Neuron (in vitro differentiated cells): Measurements from ENCODE around the gene TNIK.

ENCODE experiments used
- H2AFZ ChIP-seq: one replicate; pipeline ENCODE4 v1.6.1; 2013; ENCODE audit warnings: low read depth, mild to moderate bottlenecking, inconsistent platforms, low read length, moderate library complexity
- H3K27me3 ChIP-seq: one replicate; pipeline ENCODE4 v1.6.1; 2013; ENCODE audit warnings: low read length; ENCODE audit not compliant: insufficient read depth
- H3K36me3 ChIP-seq: one replicate; pipeline ENCODE4 v1.6.1; 2013; ENCODE audit warnings: low read length; ENCODE audit not compliant: insufficient read depth
- H3K4me1 ChIP-seq: one replicate; pipeline ENCODE4 v1.6.1; 2013; ENCODE audit warnings: low read length; ENCODE audit not compliant: insufficient read depth
- H3K4me3 ChIP-seq: 2 replicates; pipeline ENCODE4 v1.5.1; 2013; ENCODE audit warnings: mild to moderate bottlenecking, low read length, moderate library complexity
- H3K9me3 ChIP-seq: one replicate; pipeline ENCODE4 v1.6.1; 2013; ENCODE audit warnings: low read length

TNIK gene

GRCh38 chr3:171058058-171058457 lies 402.1 kb downstream of the TNIK start:
- peaks cover 7% of the 10 kb centered on the region for H3K4me1 ChIP-seq
- H2AFZ ChIP-seq: no peak overlapping the region
- H3K9me3 ChIP-seq: no peaks in the 10 kb centered on the region
- no peak overlapping the region for H3K4me3 ChIP-seq
- H3K36me3 ChIP-seq: no peaks in the 10 kb centered on the region
- H3K27me3 ChIP-seq: no peaks in the 10 kb centered on the region

GRCh38 chr3:171057072-171057471 lies 403.1 kb downstream of the TNIK start:
- Histone ChIP-seq H3K36me3 (no peaks in the 10 kb centered on the region), H2AFZ (no peak overlapping the region), H3K4me1 (no peaks in the 10 kb centered on the region), H3K27me3 (no peaks in the 10 kb centered on the region), H3K4me3 (no peak overlapping the region), H3K9me3 (no peaks in the 10 kb centered on the region)

- H3K4me1 ChIP-seq: no peaks in the 10 kb centered on the region
- no peaks in the 10 kb centered on the region for H3K36me3 ChIP-seq
- H2AFZ ChIP-seq: no peak overlapping the region
- no peak overlapping the region for H3K4me3 ChIP-seq
- H3K9me3 ChIP-seq: no peaks in the 10 kb centered on the region
- H3K27me3 ChIP-seq: no peaks in the 10 kb centered on the region
Measured at GRCh38 chr3:171056528-171056927, 403.7 kb downstream of the TNIK start.

- no peak overlapping the region for H3K4me3 ChIP-seq
- H3K36me3 ChIP-seq: no peaks in the 10 kb centered on the region
- no peaks in the 10 kb centered on the region for H3K4me1 ChIP-seq
- no peak overlapping the region for H2AFZ ChIP-seq
- no peaks in the 10 kb centered on the region for H3K9me3 ChIP-seq
- H3K27me3 ChIP-seq: no peaks in the 10 kb centered on the region
Measured at GRCh38 chr3:171055336-171056178, 404.6 kb downstream of the TNIK start.

GRCh38 chr3:171054921-171055320 lies 405.3 kb downstream of the TNIK start:
- no peak overlapping the region for H3K4me3 ChIP-seq
- no peaks in the 10 kb centered on the region for H3K36me3 ChIP-seq

GRCh38 chr3:171054231-171054630 lies 406.0 kb downstream of the TNIK start:
- Histone ChIP-seq H3K36me3 (no peaks in the 10 kb centered on the region), H3K4me1 (no peaks in the 10 kb centered on the region), H2AFZ (no peak overlapping the region), H3K4me3 (no peak overlapping the region), H3K9me3 (no peaks in the 10 kb centered on the region), H3K27me3 (no peaks in the 10 kb centered on the region)

More at GRCh38 chr3:171054921-171055320, 405.3 kb downstream of the TNIK start:
- Histone ChIP-seq H3K9me3 (no peaks in the 10 kb centered on the region), H3K4me1 (no peaks in the 10 kb centered on the region), H3K27me3 (no peaks in the 10 kb centered on the region), H2AFZ (no peak overlapping the region)

GRCh38 chr3:171049861-171050444 lies 410.3 kb downstream of the TNIK start:
- H3K36me3 ChIP-seq: no peaks in the 10 kb centered on the region
- H2AFZ ChIP-seq: no peak overlapping the region
- H3K27me3 ChIP-seq: no peaks in the 10 kb centered on the region
- H3K9me3 ChIP-seq: no peaks in the 10 kb centered on the region
- no peak overlapping the region for H3K4me3 ChIP-seq
- no peaks in the 10 kb centered on the region for H3K4me1 ChIP-seq

- no peak overlapping the region for H2AFZ ChIP-seq
Measured at GRCh38 chr3:171046760-171047159, 413.4 kb downstream of the TNIK start.

GRCh38 chr3:171044835-171045793 lies 415.1 kb downstream of the TNIK start:
- no peaks in the 10 kb centered on the region for H3K36me3 ChIP-seq
- no peaks in the 10 kb centered on the region for H3K9me3 ChIP-seq
- no peaks in the 10 kb centered on the region for H3K27me3 ChIP-seq
- H3K4me1 ChIP-seq: no peaks in the 10 kb centered on the region
- H3K4me3 ChIP-seq: no peak overlapping the region
- H2AFZ ChIP-seq: no peak overlapping the region

More at GRCh38 chr3:171046760-171047159, 413.4 kb downstream of the TNIK start:
- no peaks in the 10 kb centered on the region for H3K27me3 ChIP-seq
- H3K9me3 ChIP-seq: no peaks in the 10 kb centered on the region
- no peaks in the 10 kb centered on the region for H3K4me1 ChIP-seq
- no peak overlapping the region for H3K4me3 ChIP-seq
- no peaks in the 10 kb centered on the region for H3K36me3 ChIP-seq

GRCh38 chr3:171044384-171044783 lies 415.8 kb downstream of the TNIK start:
- H3K4me1 ChIP-seq: no peaks in the 10 kb centered on the region
- no peak overlapping the region for H2AFZ ChIP-seq
- H3K4me3 ChIP-seq: no peak overlapping the region
- H3K36me3 ChIP-seq: no peaks in the 10 kb centered on the region
- H3K27me3 ChIP-seq: no peaks in the 10 kb centered on the region
- no peaks in the 10 kb centered on the region for H3K9me3 ChIP-seq

- no peaks in the 10 kb centered on the region for H3K9me3 ChIP-seq
- H3K4me1 ChIP-seq: no peaks in the 10 kb centered on the region
- no peak overlapping the region for H3K4me3 ChIP-seq
- H3K36me3 ChIP-seq: no peaks in the 10 kb centered on the region
- H3K27me3 ChIP-seq: no peaks in the 10 kb centered on the region
- H2AFZ ChIP-seq: no peak overlapping the region
Measured at GRCh38 chr3:171039674-171040073, 420.5 kb downstream of the TNIK start.

- H3K9me3 ChIP-seq: no peaks in the 10 kb centered on the region
- H3K4me1 ChIP-seq: no peaks in the 10 kb centered on the region
- H3K4me3 ChIP-seq: no peak overlapping the region
- H3K36me3 ChIP-seq: no peaks in the 10 kb centered on the region
- no peak overlapping the region for H2AFZ ChIP-seq
- no peaks in the 10 kb centered on the region for H3K27me3 ChIP-seq
Measured at GRCh38 chr3:171038342-171038741, 421.9 kb downstream of the TNIK start.

GRCh38 chr3:171028779-171029232 lies 431.4 kb downstream of the TNIK start:
- no peak overlapping the region for H3K4me3 ChIP-seq

More at GRCh38 chr3:171028779-171029232, 431.4 kb downstream of the TNIK start:
- H2AFZ ChIP-seq: no peak overlapping the region
- no peaks in the 10 kb centered on the region for H3K4me1 ChIP-seq
- no peaks in the 10 kb centered on the region for H3K9me3 ChIP-seq
- no peaks in the 10 kb centered on the region for H3K36me3 ChIP-seq
- no peaks in the 10 kb centered on the region for H3K27me3 ChIP-seq
